Stimulated activated CD4-positive, alpha-beta T cell treated with anti-CD3 and anti-CD28 coated beads, Interleukin-15, amount 100 ng/mL, for 1 hour (primary cell): ENCODE data around the gene G6PC3.
"Not testable (repeated sequence)": the region's sequence is repeated elsewhere in the genome, so short reads cannot be mapped to it uniquely, and the experiment has no call there.

Source experiments
- DNase-seq, 2 donors: peaks; one replicate each; pipeline ENCODE4 v3.0.0-alpha.2; 2020; ENCODE audit warnings: low read depth in 1 of 2, low spot score in 1 of 2

The G6PC3 gene

GRCh38 chr17:44105941-44106340, 35.4 kb downstream of the G6PC3 start:
- DNase-seq, result no peak

- no peak for DNase-seq
Observed at GRCh38 chr17:44106801-44107200, 36.3 kb downstream of the G6PC3 start.

GRCh38 chr17:44108440-44109311, 38.1 kb downstream of the G6PC3 start:
- no peak for DNase-seq

- DNase-seq, result no peak
Observed at GRCh38 chr17:44109312-44109630, 38.7 kb downstream of the G6PC3 start.

GRCh38 chr17:44110011-44110686, 39.6 kb downstream of the G6PC3 start:
- no peak for DNase-seq

GRCh38 chr17:44110823-44111633, 40.5 kb downstream of the G6PC3 start:
- peak; percentile 26 to 38 for DNase-seq

GRCh38 chr17:44111777-44112176, 41.2 kb downstream of the G6PC3 start:
- DNase-seq, result no peak

GRCh38 chr17:44112284-44113280, 42.0 kb downstream of the G6PC3 start:
- DNase-seq, result no peak

- DNase-seq, result no peak
Observed at GRCh38 chr17:44113382-44113781, 42.8 kb downstream of the G6PC3 start.

- no peak for DNase-seq
Observed at GRCh38 chr17:44113868-44114840, 43.6 kb downstream of the G6PC3 start.

GRCh38 chr17:44115585-44116415, 45.3 kb downstream of the G6PC3 start:
- no peak for DNase-seq

GRCh38 chr17:44117351-44117750, 46.8 kb downstream of the G6PC3 start:
- DNase-seq, result no peak

GRCh38 chr17:44118427-44119050, 48.0 kb downstream of the G6PC3 start:
- no peak for DNase-seq

GRCh38 chr17:44119062-44119461, 48.5 kb downstream of the G6PC3 start:
- DNase-seq, result no peak

GRCh38 chr17:44119798-44120197, 49.3 kb downstream of the G6PC3 start:
- DNase-seq, result no peak

- not testable (repeated sequence) for DNase-seq
Observed at GRCh38 chr17:44120281-44120680, 49.7 kb downstream of the G6PC3 start.

GRCh38 chr17:44120851-44121605, 50.5 kb downstream of the G6PC3 start:
- DNase-seq, result no peak
